Panc1 (cell line): ENCODE results near the gene PPP1R16B.

ENCODE experiments used
- POLR2AphosphoS5 ChIP-seq: IDR thresholded peaks from 2 replicates; pipeline ENCODE4 v1.6.1; 2012; ENCODE audit warnings: mild to moderate bottlenecking, low read depth, low read length, moderate library complexity
- SIN3A ChIP-seq: IDR thresholded peaks from 2 replicates; pipeline ENCODE4 v1.6.1; 2012; ENCODE audit warnings: low read depth, mild to moderate bottlenecking, low read length, moderate library complexity, borderline replicate concordance; ENCODE audit not compliant: insufficient read depth
- TCF7L2 ChIP-seq: IDR thresholded peaks from 2 replicates; pipeline ENCODE4 v1.6.1; 2011; ENCODE audit warnings: mild to moderate bottlenecking, low read depth, low read length, inconsistent platforms
- TF ChIP-seq, protein P1 (sequence below): fragments of 450-650 bp; IDR thresholded peaks from 2 replicates; pipeline ENCODE4 v1.5.1; 2017; ENCODE audit warnings: mild to moderate bottlenecking
- TF ChIP-seq, protein P2 (sequence below), 2 experiments: IDR thresholded peaks; 2 replicates each; pipeline ENCODE4 v1.6.1; 2011 to 2012; ENCODE audit warnings: low read depth in 2 of 2, control low read depth in 1 of 2, low read length in 1 of 2, mild to moderate bottlenecking in 1 of 2, moderate library complexity in 1 of 2; ENCODE audit not compliant: insufficient read depth in 1 of 2

DNA sequence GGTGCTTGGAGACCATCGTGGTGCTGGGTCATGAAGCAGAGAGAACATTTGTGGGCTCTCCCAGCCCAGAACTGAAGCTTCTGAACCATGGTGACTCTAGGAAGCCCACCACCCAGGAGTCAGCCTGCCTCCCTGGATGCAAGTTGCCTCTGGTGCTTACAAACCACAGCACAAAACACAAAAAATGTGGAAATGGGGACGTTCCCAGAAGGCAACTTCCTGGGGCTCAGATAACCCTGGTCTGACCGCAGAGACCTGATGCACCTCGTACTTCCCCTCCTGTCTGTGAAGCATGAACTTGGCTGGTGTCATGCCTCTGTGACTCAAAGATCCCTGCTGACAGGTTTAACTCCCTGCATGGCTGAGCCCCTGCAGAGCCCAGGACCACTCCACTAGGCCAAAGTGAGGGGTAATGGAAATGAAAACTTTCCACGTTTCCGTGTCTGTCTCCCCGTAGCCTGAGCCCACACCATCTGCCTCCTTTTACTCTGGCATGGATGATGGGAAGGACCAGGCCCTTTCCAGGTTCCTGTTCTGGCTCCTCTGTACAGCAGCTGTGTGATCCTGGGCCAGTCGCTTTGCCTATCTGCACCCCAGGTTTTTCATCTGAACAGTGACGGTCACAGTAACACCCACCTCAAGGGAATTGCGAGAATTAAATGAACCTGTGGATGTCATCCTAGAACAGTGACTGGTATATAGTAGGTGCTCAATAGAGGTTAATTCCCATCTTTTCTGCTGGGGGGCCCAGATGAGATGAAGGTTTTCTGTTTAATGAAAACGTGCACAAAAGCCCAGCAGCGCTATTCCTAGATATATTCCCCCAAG, 57.7 kb downstream of the PPP1R16B start:
- TF ChIP-seq, protein P1, sequence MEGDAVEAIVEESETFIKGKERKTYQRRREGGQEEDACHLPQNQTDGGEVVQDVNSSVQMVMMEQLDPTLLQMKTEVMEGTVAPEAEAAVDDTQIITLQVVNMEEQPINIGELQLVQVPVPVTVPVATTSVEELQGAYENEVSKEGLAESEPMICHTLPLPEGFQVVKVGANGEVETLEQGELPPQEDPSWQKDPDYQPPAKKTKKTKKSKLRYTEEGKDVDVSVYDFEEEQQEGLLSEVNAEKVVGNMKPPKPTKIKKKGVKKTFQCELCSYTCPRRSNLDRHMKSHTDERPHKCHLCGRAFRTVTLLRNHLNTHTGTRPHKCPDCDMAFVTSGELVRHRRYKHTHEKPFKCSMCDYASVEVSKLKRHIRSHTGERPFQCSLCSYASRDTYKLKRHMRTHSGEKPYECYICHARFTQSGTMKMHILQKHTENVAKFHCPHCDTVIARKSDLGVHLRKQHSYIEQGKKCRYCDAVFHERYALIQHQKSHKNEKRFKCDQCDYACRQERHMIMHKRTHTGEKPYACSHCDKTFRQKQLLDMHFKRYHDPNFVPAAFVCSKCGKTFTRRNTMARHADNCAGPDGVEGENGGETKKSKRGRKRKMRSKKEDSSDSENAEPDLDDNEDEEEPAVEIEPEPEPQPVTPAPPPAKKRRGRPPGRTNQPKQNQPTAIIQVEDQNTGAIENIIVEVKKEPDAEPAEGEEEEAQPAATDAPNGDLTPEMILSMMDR: no peak
- TF ChIP-seq SIN3A (no peak), POLR2AphosphoS5 (no peak), TCF7L2 (no peak)
- TF ChIP-seq, protein P2, sequence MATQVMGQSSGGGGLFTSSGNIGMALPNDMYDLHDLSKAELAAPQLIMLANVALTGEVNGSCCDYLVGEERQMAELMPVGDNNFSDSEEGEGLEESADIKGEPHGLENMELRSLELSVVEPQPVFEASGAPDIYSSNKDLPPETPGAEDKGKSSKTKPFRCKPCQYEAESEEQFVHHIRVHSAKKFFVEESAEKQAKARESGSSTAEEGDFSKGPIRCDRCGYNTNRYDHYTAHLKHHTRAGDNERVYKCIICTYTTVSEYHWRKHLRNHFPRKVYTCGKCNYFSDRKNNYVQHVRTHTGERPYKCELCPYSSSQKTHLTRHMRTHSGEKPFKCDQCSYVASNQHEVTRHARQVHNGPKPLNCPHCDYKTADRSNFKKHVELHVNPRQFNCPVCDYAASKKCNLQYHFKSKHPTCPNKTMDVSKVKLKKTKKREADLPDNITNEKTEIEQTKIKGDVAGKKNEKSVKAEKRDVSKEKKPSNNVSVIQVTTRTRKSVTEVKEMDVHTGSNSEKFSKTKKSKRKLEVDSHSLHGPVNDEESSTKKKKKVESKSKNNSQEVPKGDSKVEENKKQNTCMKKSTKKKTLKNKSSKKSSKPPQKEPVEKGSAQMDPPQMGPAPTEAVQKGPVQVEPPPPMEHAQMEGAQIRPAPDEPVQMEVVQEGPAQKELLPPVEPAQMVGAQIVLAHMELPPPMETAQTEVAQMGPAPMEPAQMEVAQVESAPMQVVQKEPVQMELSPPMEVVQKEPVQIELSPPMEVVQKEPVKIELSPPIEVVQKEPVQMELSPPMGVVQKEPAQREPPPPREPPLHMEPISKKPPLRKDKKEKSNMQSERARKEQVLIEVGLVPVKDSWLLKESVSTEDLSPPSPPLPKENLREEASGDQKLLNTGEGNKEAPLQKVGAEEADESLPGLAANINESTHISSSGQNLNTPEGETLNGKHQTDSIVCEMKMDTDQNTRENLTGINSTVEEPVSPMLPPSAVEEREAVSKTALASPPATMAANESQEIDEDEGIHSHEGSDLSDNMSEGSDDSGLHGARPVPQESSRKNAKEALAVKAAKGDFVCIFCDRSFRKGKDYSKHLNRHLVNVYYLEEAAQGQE (IDR thresholded peaks at IDR 0.05; ENCODE audit: insufficient read depth in 1 of 2, low read depth in 2 of 2, low read length in 1 of 2): no peak
